Measurements from ENCODE around the gene SCN10A. TPM values are rescaled to one million over a fixed set of nuclear protein-coding genes. Genes with fewer than 3 reads are reported as not detected.

The SCN10A gene
- total RNA-seq, 1 experiment from 2014 or later, result not detected

DNA sequence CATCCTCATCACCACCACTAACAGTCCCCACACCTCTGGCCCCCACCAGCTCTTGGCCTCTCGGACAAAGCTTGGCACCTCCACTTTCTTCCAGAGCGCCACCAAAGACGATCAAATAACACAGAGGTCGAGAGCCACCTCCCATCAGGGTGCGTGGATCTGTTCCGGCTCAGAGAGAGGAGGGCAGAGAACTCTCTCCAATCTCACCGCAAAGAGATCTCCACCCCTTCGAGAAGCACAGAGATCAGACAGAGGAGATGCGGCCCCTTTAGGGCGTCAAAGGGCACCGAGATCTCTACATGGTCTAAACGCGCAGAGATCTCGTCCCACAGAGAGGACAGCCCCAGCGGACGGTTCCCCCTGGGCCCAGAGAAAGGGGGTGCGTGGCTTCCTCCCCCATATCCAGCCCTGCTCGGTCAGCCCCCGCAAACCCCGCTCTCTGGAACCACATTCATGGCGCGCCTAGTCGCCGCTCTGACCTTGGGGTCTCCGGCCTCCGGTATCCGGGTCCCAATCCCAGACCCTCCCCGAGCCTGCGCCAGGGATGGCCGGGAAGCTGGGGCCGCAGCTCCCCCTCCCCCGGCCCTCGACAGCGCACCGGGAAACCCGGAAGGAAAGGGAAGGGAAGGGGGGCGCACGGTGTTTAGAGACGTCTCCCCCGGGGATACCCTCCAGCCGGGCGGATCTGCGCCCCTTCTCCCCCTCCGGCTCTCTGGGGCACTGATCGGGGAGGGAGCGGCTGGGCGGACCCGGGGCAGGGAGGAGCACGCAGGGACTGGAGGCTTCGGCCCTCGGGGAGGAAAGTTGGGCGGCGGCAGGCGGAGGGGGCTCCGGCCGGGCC lies 167.1 kb downstream of the SCN10A start (continued):
- TF ChIP-seq, protein P1, sequence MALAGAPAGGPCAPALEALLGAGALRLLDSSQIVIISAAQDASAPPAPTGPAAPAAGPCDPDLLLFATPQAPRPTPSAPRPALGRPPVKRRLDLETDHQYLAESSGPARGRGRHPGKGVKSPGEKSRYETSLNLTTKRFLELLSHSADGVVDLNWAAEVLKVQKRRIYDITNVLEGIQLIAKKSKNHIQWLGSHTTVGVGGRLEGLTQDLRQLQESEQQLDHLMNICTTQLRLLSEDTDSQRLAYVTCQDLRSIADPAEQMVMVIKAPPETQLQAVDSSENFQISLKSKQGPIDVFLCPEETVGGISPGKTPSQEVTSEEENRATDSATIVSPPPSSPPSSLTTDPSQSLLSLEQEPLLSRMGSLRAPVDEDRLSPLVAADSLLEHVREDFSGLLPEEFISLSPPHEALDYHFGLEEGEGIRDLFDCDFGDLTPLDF (CRISPR knock-in tag; IDR thresholded peaks at IDR 0.05), result no peak
- TF ChIP-seq, protein P2, sequence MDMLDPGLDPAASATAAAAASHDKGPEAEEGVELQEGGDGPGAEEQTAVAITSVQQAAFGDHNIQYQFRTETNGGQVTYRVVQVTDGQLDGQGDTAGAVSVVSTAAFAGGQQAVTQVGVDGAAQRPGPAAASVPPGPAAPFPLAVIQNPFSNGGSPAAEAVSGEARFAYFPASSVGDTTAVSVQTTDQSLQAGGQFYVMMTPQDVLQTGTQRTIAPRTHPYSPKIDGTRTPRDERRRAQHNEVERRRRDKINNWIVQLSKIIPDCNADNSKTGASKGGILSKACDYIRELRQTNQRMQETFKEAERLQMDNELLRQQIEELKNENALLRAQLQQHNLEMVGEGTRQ (CRISPR knock-in tag; IDR thresholded peaks at IDR 0.05), result no peak
- TF ChIP-seq ELF4 (CRISPR knock-in tag; IDR thresholded peaks at IDR 0.05; ENCODE audit: low read depth) (no peak), PRRX2 (CRISPR knock-in tag; IDR thresholded peaks at IDR 0.05) (no peak), TCF7 (CRISPR knock-in tag; IDR thresholded peaks at IDR 0.05; ENCODE audit: low read depth) (no peak), TEAD4 (CRISPR knock-in tag; IDR thresholded peaks at IDR 0.05) (no peak), CBFB (CRISPR knock-in tag; IDR thresholded peaks at IDR 0.05; ENCODE audit: low read depth) (no peak), SMAD4 (CRISPR knock-in tag; IDR thresholded peaks at IDR 0.05) (no peak), JUN (CRISPR knock-in tag; IDR thresholded peaks at IDR 0.05) (no peak), ZNF671 (CRISPR knock-in tag; IDR thresholded peaks at IDR 0.05) (no peak), KAT7 (CRISPR knock-in tag; IDR thresholded peaks at IDR 0.05; ENCODE audit: borderline replicate concordance) (0 out of 2 replicates have a peak, but pooled peaks have one; percentile 47), OVOL2 (CRISPR knock-in tag; IDR thresholded peaks at IDR 0.05; ENCODE audit: borderline replicate concordance) (no peak), RELA (CRISPR knock-in tag; IDR thresholded peaks at IDR 0.05; ENCODE audit: borderline replicate concordance) (no peak; the same call in 1 of the 2 replicates), SP1 (CRISPR knock-in tag; conservative IDR thresholded peaks at IDR 0.05) (peak; percentile 32; the same call in 1 of the 2 replicates), ETV6 (CRISPR knock-in tag; IDR thresholded peaks at IDR 0.05) (peak; percentile 51)
- TF ChIP-seq, protein P3, sequence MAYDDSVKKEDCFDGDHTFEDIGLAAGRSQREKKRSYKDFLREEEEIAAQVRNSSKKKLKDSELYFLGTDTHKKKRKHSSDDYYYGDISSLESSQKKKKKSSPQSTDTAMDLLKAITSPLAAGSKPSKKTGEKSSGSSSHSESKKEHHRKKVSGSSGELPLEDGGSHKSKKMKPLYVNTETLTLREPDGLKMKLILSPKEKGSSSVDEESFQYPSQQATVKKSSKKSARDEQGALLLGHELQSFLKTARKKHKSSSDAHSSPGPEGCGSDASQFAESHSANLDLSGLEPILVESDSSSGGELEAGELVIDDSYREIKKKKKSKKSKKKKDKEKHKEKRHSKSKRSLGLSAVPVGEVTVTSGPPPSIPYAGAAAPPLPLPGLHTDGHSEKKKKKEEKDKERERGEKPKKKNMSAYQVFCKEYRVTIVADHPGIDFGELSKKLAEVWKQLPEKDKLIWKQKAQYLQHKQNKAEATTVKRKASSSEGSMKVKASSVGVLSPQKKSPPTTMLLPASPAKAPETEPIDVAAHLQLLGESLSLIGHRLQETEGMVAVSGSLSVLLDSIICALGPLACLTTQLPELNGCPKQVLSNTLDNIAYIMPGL (CRISPR knock-in tag; IDR thresholded peaks at IDR 0.05), result peak; percentile 89; the same call in 1 of the 2 replicates
- TF ChIP-seq, protein P4, sequence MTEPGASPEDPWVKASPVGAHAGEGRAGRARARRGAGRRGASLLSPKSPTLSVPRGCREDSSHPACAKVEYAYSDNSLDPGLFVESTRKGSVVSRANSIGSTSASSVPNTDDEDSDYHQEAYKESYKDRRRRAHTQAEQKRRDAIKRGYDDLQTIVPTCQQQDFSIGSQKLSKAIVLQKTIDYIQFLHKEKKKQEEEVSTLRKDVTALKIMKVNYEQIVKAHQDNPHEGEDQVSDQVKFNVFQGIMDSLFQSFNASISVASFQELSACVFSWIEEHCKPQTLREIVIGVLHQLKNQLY (CRISPR knock-in tag; IDR thresholded peaks at IDR 0.05), result no peak
- TF ChIP-seq, protein P5, sequence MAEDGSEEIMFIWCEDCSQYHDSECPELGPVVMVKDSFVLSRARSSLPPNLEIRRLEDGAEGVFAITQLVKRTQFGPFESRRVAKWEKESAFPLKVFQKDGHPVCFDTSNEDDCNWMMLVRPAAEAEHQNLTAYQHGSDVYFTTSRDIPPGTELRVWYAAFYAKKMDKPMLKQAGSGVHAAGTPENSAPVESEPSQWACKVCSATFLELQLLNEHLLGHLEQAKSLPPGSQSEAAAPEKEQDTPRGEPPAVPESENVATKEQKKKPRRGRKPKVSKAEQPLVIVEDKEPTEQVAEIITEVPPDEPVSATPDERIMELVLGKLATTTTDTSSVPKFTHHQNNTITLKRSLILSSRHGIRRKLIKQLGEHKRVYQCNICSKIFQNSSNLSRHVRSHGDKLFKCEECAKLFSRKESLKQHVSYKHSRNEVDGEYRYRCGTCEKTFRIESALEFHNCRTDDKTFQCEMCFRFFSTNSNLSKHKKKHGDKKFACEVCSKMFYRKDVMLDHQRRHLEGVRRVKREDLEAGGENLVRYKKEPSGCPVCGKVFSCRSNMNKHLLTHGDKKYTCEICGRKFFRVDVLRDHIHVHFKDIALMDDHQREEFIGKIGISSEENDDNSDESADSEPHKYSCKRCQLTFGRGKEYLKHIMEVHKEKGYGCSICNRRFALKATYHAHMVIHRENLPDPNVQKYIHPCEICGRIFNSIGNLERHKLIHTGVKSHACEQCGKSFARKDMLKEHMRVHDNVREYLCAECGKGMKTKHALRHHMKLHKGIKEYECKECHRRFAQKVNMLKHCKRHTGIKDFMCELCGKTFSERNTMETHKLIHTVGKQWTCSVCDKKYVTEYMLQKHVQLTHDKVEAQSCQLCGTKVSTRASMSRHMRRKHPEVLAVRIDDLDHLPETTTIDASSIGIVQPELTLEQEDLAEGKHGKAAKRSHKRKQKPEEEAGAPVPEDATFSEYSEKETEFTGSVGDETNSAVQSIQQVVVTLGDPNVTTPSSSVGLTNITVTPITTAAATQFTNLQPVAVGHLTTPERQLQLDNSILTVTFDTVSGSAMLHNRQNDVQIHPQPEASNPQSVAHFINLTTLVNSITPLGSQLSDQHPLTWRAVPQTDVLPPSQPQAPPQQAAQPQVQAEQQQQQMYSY (CRISPR knock-in tag; IDR thresholded peaks at IDR 0.05), result 0 out of 2 replicates have a peak, but pooled peaks have one; percentile 20
- TF ChIP-seq, protein P6, sequence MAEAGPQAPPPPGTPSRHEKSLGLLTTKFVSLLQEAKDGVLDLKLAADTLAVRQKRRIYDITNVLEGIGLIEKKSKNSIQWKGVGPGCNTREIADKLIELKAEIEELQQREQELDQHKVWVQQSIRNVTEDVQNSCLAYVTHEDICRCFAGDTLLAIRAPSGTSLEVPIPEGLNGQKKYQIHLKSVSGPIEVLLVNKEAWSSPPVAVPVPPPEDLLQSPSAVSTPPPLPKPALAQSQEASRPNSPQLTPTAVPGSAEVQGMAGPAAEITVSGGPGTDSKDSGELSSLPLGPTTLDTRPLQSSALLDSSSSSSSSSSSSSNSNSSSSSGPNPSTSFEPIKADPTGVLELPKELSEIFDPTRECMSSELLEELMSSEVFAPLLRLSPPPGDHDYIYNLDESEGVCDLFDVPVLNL (CRISPR knock-in tag; IDR thresholded peaks at IDR 0.05; ENCODE audit: borderline replicate concordance, low read depth), result no peak
